ENCODE data around the gene MESP1.

Gene MESP1

DNA sequence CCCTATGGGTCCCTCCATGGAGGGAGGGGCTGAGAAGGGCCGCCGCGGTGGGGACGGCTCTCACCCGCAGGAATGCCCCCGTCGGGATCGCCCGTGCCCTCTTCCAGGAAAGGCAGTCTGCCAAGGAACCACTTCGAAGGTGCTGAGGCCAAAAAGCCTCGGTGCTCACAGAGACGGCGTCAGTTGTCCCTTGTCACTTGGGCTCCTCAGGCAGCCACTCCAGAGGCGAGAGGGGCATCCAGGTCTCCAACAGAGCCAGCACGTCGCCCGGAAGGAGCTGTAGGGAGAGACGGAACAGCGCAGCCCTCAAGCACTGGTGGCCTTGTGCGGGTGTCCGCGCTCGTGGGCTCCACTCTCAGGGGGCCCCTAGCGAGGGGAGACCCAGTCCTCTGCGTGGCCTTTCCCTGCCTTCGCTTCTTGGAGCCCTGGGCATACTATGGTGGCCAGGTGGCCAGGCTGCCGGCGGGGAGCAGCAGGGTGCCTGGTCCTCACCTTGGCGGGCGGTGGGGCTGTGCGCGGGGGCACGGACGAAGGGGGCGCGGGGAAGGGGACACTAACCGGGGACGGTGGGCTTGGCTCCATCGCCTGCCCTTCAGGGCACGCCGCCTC is 994 bp downstream of the MESP1 start:
- H3K27me3 ChIP-seq (ENCODE audit: control insufficient read depth in 5 of 5, insufficient read depth in 4 of 5, low read length in 5 of 5): peaks cover 0 to 11% (median 1%) of the 10 kb centered on the region in 5 donors
- no peaks in the 10 kb centered on the region for H3K9me3 ChIP-seq (ENCODE audit: control insufficient read depth in 5 of 5, low read length in 5 of 5)
- H3K27ac ChIP-seq (ENCODE audit: low read depth, low read length): peak overlapping the region; percentile 54
- peaks cover 2 to 52% (median 48%) of the 10 kb centered on the region in 5 donors for H3K4me1 ChIP-seq (ENCODE audit: control insufficient read depth in 5 of 5, insufficient read depth in 5 of 5, low read length in 5 of 5)
- H3K9ac ChIP-seq (ENCODE audit: low read length in 5 of 5): peak overlapping the region in 4 of 5 donors; percentile 52 to 85 (median 63)
- H3K36me3 ChIP-seq (ENCODE audit: control insufficient read depth in 5 of 5, insufficient read depth in 5 of 5, low read length in 5 of 5): no peaks in the 10 kb centered on the region
- H3K4me3 ChIP-seq (ENCODE audit: low read depth in 1 of 5, low read length in 5 of 5): peak overlapping the region; percentile 52 to 73 (median 64)

DNA sequence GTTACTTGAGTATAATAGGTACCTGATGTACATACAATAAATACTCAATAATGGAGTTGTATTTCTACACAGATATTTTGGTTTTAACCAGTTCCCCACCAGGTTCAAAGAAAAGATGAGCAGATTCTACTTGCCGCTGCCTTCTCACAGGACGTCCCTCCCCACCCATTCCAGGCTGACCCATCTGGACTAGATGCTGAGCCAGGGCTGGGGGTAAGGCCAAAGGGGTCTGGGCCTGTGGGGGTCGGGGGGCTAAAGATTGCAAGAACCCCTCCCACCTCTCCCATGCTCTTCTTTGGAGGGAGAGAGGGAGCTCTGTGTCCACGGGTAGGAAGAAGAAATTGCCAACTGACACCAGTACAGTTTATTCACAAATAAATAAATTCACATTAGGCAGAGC is 1.5 kb downstream of the MESP1 start:
- H3K36me3 ChIP-seq (ENCODE audit: control insufficient read depth in 5 of 5, insufficient read depth in 5 of 5, low read length in 5 of 5): no peaks in the 10 kb centered on the region
- H3K27ac ChIP-seq (ENCODE audit: low read depth, low read length): peak overlapping the region; percentile 54
- H3K9me3 ChIP-seq (ENCODE audit: control insufficient read depth in 5 of 5, low read length in 5 of 5): no peaks in the 10 kb centered on the region
- peak overlapping the region in 1 of 5 donors; percentile 85 for H3K9ac ChIP-seq (ENCODE audit: low read length in 5 of 5)
- peaks cover 0 to 11% (median 3%) of the 10 kb centered on the region in 5 donors for H3K27me3 ChIP-seq (ENCODE audit: control insufficient read depth in 5 of 5, insufficient read depth in 4 of 5, low read length in 5 of 5)
- peak overlapping the region in 4 of 5 donors; percentile 52 to 73 (median 68) for H3K4me3 ChIP-seq (ENCODE audit: low read depth in 1 of 5, low read length in 5 of 5)
- peaks cover 2 to 52% (median 48%) of the 10 kb centered on the region in 5 donors for H3K4me1 ChIP-seq (ENCODE audit: control insufficient read depth in 5 of 5, insufficient read depth in 5 of 5, low read length in 5 of 5)

DNA sequence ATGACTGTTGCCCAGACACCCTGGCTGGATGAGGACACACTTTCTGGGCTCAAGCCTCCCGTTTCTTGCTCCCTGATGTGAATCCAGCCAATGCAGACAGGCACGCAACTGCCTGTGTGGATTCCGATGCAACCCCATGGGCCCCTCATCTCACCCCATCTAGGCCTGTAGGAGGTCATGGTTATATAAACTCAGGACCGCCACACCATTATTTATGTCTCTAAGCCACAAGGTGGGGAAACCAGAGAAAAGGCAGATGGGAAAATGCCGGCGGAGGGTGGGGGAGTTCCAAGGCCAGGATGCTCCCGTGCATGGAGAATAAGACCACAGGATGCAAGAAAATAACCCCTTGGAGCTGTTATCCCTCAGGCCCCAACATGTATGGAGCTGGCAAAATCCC is 2.0 kb downstream of the MESP1 start:
- Histone ChIP-seq H3K9ac (ENCODE audit: low read length in 5 of 5) (no peak overlapping the region), H3K4me1 (ENCODE audit: control insufficient read depth in 5 of 5, insufficient read depth in 5 of 5, low read length in 5 of 5) (peaks cover 2 to 52% (median 48%) of the 10 kb centered on the region in 5 donors), H3K27me3 (ENCODE audit: control insufficient read depth in 5 of 5, insufficient read depth in 4 of 5, low read length in 5 of 5) (peaks cover 0 to 11% (median 3%) of the 10 kb centered on the region in 5 donors), H3K27ac (ENCODE audit: low read depth, low read length) (peak overlapping the region; percentile 54), H3K9me3 (ENCODE audit: control insufficient read depth in 5 of 5, low read length in 5 of 5) (no peaks in the 10 kb centered on the region), H3K36me3 (ENCODE audit: control insufficient read depth in 5 of 5, insufficient read depth in 5 of 5, low read length in 5 of 5) (peaks cover 0 to 3% (median 0%) of the 10 kb centered on the region in 5 donors), H3K4me3 (ENCODE audit: low read depth in 1 of 5, low read length in 5 of 5) (peak overlapping the region in 3 of 5 donors; percentile 27 to 73 (median 64))

DNA sequence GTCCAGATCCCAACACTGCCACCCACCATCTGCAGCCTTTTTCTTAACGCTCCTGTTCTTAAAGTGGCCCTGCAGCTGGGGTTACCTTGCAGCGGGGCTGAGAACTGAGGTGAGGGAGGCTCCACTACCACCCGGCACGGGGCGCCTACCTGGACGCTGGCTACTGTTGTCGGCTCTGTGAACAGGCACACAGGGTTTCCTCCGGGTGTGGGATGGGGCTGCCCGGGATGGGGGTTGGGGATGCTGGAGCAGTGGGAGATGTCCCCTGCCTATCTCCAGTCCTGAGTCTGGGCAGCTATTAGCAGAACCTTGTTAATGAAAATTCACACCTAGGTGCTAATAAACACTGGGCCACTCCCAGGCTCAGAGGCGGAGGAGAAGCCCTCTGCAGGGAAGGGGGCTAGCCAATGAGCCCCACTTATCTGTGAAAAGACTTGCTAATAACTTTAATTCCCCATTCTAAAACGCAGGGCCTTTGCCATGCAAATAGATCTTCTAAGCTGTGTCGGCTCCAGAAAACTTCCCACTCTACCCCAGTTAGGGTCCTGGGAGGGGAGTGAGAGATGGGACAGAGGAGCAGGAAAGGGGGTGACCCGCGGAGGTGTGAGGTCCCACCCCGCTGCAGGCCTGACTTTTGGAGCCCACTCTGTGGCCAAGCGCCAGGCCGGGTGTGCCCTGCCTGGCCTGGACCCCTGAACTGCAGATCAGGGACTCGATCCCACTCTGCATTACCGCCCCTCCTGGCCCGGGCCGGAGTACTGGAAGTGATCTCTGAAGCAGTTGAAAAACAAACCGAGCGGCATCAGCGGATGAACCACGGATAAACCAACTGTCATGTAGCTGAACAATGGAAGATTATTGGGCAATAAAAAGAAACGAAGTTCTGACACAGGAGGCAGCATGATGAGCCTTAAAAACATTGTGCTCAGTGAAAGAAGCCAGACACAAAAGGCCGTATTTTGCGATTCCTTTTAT is 3.1 kb downstream of the MESP1 start:
- Histone ChIP-seq H3K4me3 (ENCODE audit: low read depth in 1 of 5, low read length in 5 of 5) (peak overlapping the region in 1 of 5 donors; percentile 28), H3K27me3 (ENCODE audit: control insufficient read depth in 5 of 5, insufficient read depth in 4 of 5, low read length in 5 of 5) (peaks cover 0 to 11% (median 3%) of the 10 kb centered on the region in 5 donors), H3K36me3 (ENCODE audit: control insufficient read depth in 5 of 5, insufficient read depth in 5 of 5, low read length in 5 of 5) (peaks cover 0 to 3% (median 0%) of the 10 kb centered on the region in 5 donors), H3K9ac (ENCODE audit: low read length in 5 of 5) (no peak overlapping the region), H3K4me1 (ENCODE audit: control insufficient read depth in 5 of 5, insufficient read depth in 5 of 5, low read length in 5 of 5) (peaks cover under 1 to 52% (median 45%) of the 10 kb centered on the region in 5 donors), H3K27ac (ENCODE audit: low read depth, low read length) (peak overlapping the region; percentile 57), H3K9me3 (ENCODE audit: control insufficient read depth in 5 of 5, low read length in 5 of 5) (no peaks in the 10 kb centered on the region)

DNA sequence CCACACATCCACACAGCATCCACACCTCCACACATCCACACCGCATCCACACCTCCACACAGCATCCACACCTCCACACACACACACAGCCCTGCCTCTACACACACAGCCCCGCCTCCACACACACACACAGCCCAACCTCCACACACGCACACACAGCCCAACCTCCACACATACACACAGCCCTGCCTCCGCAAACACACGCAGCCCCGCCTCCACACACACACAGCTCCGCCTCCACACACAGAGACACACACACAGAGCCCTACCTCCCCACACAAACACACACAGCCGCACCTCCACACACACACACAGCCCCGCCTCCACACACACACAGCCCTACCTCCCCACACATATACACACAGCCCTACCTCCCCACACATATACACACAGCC is 4.7 kb downstream of the MESP1 start:
- peaks cover 0 to 11% (median 3%) of the 10 kb centered on the region in 5 donors for H3K27me3 ChIP-seq (ENCODE audit: control insufficient read depth in 5 of 5, insufficient read depth in 4 of 5, low read length in 5 of 5)

DNA sequence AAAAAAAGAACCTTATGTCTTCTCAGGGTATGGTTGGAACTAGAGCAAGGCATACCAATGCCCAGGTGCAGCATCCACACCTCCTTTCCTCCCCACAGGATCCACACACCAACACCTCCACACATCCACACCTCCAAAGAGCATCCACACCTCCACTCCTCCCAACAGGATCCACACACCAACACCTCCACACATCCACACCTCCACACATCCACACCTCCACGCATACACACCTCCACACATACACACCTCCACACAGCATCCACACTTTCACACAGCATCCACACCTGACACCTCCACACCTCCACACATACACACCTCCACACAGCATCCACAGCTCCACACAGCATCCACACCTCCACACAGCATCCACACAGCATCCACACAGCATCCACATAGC is 5.3 kb downstream of the MESP1 start:
- H3K36me3 ChIP-seq (ENCODE audit: control insufficient read depth in 5 of 5, insufficient read depth in 5 of 5, low read length in 5 of 5): peaks cover 0 to 4% (median 0%) of the 10 kb centered on the region in 5 donors
- H3K9me3 ChIP-seq (ENCODE audit: control insufficient read depth in 5 of 5, low read length in 5 of 5): no peaks in the 10 kb centered on the region
- no peak overlapping the region for H3K27ac ChIP-seq (ENCODE audit: low read depth, low read length)
- peaks cover 0 to 41% (median 37%) of the 10 kb centered on the region in 5 donors for H3K4me1 ChIP-seq (ENCODE audit: control insufficient read depth in 5 of 5, insufficient read depth in 5 of 5, low read length in 5 of 5)
- no peak overlapping the region for H3K4me3 ChIP-seq (ENCODE audit: low read depth in 1 of 5, low read length in 5 of 5)
- no peak overlapping the region for H3K9ac ChIP-seq (ENCODE audit: low read length in 5 of 5)
- peaks cover 0 to 11% (median 3%) of the 10 kb centered on the region in 5 donors for H3K27me3 ChIP-seq (ENCODE audit: control insufficient read depth in 5 of 5, insufficient read depth in 4 of 5, low read length in 5 of 5)

More for the DNA sequence above, 4.7 kb downstream of the MESP1 start:
- no peak overlapping the region for H3K9ac ChIP-seq (ENCODE audit: low read length in 5 of 5)
- H3K9me3 ChIP-seq (ENCODE audit: control insufficient read depth in 5 of 5, low read length in 5 of 5): no peaks in the 10 kb centered on the region
- H3K4me1 ChIP-seq (ENCODE audit: control insufficient read depth in 5 of 5, insufficient read depth in 5 of 5, low read length in 5 of 5): peaks cover 0 to 46% (median 41%) of the 10 kb centered on the region in 5 donors
- no peak overlapping the region for H3K27ac ChIP-seq (ENCODE audit: low read depth, low read length)
- H3K36me3 ChIP-seq (ENCODE audit: control insufficient read depth in 5 of 5, insufficient read depth in 5 of 5, low read length in 5 of 5): peaks cover 0 to 4% (median 0%) of the 10 kb centered on the region in 5 donors
- H3K4me3 ChIP-seq (ENCODE audit: low read depth in 1 of 5, low read length in 5 of 5): no peak overlapping the region

DNA sequence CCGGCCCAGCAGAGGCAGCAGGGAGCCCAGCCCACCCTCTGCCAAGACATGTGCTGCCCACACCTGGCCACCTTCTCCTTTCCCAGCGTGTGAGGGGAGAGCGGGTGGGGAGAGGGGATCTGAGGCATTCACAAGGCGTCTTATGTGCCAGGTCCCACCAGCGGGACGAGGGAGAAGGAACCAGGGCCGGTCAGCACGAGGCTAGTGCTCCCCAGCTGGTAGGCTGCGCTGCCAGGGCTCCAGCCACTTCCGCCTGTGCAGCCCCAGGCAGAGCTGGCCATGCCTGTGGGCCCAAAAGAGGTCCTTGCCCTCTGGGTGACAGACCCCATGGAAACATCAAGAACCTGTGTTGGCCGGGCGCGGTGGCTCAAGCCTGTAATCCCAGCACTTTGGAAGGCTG is 5.9 kb downstream of the MESP1 start:
- Histone ChIP-seq H3K4me3 (ENCODE audit: low read depth in 1 of 5, low read length in 5 of 5) (no peak overlapping the region), H3K27me3 (ENCODE audit: control insufficient read depth in 5 of 5, insufficient read depth in 4 of 5, low read length in 5 of 5) (peaks cover 0 to 11% (median 3%) of the 10 kb centered on the region in 5 donors), H3K4me1 (ENCODE audit: control insufficient read depth in 5 of 5, insufficient read depth in 5 of 5, low read length in 5 of 5) (peaks cover under 1 to 40% (median 35%) of the 10 kb centered on the region in 5 donors), H3K9ac (ENCODE audit: low read length in 5 of 5) (no peak overlapping the region), H3K27ac (ENCODE audit: low read depth, low read length) (no peak overlapping the region), H3K9me3 (ENCODE audit: control insufficient read depth in 5 of 5, low read length in 5 of 5) (no peaks in the 10 kb centered on the region), H3K36me3 (ENCODE audit: control insufficient read depth in 5 of 5, insufficient read depth in 5 of 5, low read length in 5 of 5) (peaks cover 0 to 4% (median 0%) of the 10 kb centered on the region in 5 donors)

DNA sequence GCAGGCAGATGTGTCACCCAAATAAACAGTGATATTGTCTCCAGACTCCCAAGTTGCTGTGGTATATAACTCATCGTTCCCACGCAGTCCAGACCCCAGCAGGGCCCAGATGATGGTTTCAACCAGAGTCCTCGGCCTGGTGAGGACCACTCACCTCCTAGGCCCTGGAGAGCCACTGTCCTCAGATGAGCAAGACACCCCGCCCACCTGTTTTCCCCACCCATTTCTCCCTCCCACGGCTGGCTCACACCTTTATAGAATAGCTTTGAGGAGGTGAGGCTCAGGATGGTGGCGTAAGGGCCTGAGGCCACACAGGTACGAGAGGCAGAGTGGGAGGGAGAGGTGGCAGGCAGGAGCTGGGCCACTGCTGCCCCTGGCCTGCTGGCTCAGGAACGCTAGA is 7.5 kb downstream of the MESP1 start:
- Histone ChIP-seq H3K27ac (ENCODE audit: low read depth, low read length) (no peak overlapping the region), H3K4me1 (ENCODE audit: control insufficient read depth in 5 of 5, insufficient read depth in 5 of 5, low read length in 5 of 5) (peaks cover 2 to 30% (median 21%) of the 10 kb centered on the region in 5 donors), H3K4me3 (ENCODE audit: low read depth in 1 of 5, low read length in 5 of 5) (no peak overlapping the region), H3K36me3 (ENCODE audit: control insufficient read depth in 5 of 5, insufficient read depth in 5 of 5, low read length in 5 of 5) (peaks cover 0 to 4% (median 0%) of the 10 kb centered on the region in 5 donors), H3K27me3 (ENCODE audit: control insufficient read depth in 5 of 5, insufficient read depth in 4 of 5, low read length in 5 of 5) (peaks cover 0 to 6% (median 0%) of the 10 kb centered on the region in 5 donors), H3K9ac (ENCODE audit: low read length in 5 of 5) (no peak overlapping the region), H3K9me3 (ENCODE audit: control insufficient read depth in 5 of 5, low read length in 5 of 5) (no peaks in the 10 kb centered on the region)

DNA sequence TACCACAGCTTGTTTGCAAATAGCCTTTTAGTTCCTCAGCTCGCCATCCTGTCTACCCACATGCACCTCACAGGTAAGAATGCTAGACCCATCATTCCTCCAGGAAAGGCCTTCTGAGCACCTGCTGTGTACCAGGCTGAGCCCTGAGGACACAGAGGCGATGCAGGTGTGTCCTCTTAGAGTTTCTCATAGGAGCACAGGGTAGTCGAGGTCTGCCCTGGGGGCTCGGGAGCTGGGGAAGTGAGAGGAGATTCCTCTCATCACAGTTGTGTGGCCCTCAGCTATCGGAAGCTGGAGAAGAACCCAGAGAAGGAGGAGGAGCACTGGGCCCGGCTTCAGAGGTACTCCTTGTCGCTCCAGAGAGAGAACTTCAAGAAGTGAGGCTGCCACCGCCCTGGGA is 8.0 kb downstream of the MESP1 start:
- Histone ChIP-seq H3K4me3 (ENCODE audit: low read depth in 1 of 5, low read length in 5 of 5) (no peak overlapping the region), H3K27me3 (ENCODE audit: control insufficient read depth in 5 of 5, insufficient read depth in 4 of 5, low read length in 5 of 5) (peaks cover 0 to 6% (median 0%) of the 10 kb centered on the region in 5 donors), H3K9ac (ENCODE audit: low read length in 5 of 5) (no peak overlapping the region), H3K4me1 (ENCODE audit: control insufficient read depth in 5 of 5, insufficient read depth in 5 of 5, low read length in 5 of 5) (peaks cover 2 to 24% (median 15%) of the 10 kb centered on the region in 5 donors), H3K9me3 (ENCODE audit: control insufficient read depth in 5 of 5, low read length in 5 of 5) (no peaks in the 10 kb centered on the region), H3K36me3 (ENCODE audit: control insufficient read depth in 5 of 5, insufficient read depth in 5 of 5, low read length in 5 of 5) (peaks cover 0 to 4% (median 0%) of the 10 kb centered on the region in 5 donors), H3K27ac (ENCODE audit: low read depth, low read length) (no peak overlapping the region)
